ENCODE data around the gene ANKRD29.
"Not testable (repeated sequence)": the region's sequence is repeated elsewhere in the genome, so short reads cannot be mapped to it uniquely, and the experiment has no call there.

The ANKRD29 gene

GRCh38 chr18:23641937-23642666, 20.6 kb downstream of the ANKRD29 start:
- TF ChIP-seq CTCF (conservative IDR thresholded peaks at IDR 0.05), result no peak
- no peak overlapping the region for H3K27ac ChIP-seq

GRCh38 chr18:23641143-23641720, 21.5 kb downstream of the ANKRD29 start:
- no peak overlapping the region for H3K27ac ChIP-seq
- no peak for TF ChIP-seq CTCF (conservative IDR thresholded peaks at IDR 0.05)

GRCh38 chr18:23640052-23640451, 22.7 kb downstream of the ANKRD29 start:
- TF ChIP-seq CTCF (conservative IDR thresholded peaks at IDR 0.05), result no peak
- H3K27ac ChIP-seq, result no peak overlapping the region

GRCh38 chr18:23636433-23636832, 26.3 kb downstream of the ANKRD29 start:
- H3K27ac ChIP-seq, result not testable (repeated sequence)

- no peak for TF ChIP-seq CTCF (conservative IDR thresholded peaks at IDR 0.05)
- H3K27ac ChIP-seq, result no peak overlapping the region
These were observed 26.7 kb downstream of the ANKRD29 start for GRCh38 chr18:23636071-23636399.

GRCh38 chr18:23635283-23636070, 27.2 kb downstream of the ANKRD29 start:
- no peak for TF ChIP-seq CTCF (conservative IDR thresholded peaks at IDR 0.05)
- H3K27ac ChIP-seq, result no peak overlapping the region

GRCh38 chr18:23634692-23635091, 28.0 kb downstream of the ANKRD29 start:
- TF ChIP-seq CTCF (conservative IDR thresholded peaks at IDR 0.05), result no peak
- H3K27ac ChIP-seq, result no peak overlapping the region

GRCh38 chr18:23632615-23633014, 30.1 kb downstream of the ANKRD29 start:
- TF ChIP-seq CTCF (conservative IDR thresholded peaks at IDR 0.05), result no peak
- H3K27ac ChIP-seq, result no peak overlapping the region

All from VCaP (cell line).